C1 segment of cervical spinal cord (tissue), 14 donors: ENCODE data around the gene LAX1.
"Not testable (repeated sequence)": the region's sequence is repeated elsewhere in the genome, so short reads cannot be mapped to it uniquely, and the experiment has no call there.

Experiments
- DNase-seq, 14 donors: peaks; one replicate each; lab custom pipeline; 2025; lab: John Stamatoyannopoulos, UW

The LAX1 gene, protein sequence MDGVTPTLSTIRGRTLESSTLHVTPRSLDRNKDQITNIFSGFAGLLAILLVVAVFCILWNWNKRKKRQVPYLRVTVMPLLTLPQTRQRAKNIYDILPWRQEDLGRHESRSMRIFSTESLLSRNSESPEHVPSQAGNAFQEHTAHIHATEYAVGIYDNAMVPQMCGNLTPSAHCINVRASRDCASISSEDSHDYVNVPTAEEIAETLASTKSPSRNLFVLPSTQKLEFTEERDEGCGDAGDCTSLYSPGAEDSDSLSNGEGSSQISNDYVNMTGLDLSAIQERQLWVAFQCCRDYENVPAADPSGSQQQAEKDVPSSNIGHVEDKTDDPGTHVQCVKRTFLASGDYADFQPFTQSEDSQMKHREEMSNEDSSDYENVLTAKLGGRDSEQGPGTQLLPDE

DNA sequence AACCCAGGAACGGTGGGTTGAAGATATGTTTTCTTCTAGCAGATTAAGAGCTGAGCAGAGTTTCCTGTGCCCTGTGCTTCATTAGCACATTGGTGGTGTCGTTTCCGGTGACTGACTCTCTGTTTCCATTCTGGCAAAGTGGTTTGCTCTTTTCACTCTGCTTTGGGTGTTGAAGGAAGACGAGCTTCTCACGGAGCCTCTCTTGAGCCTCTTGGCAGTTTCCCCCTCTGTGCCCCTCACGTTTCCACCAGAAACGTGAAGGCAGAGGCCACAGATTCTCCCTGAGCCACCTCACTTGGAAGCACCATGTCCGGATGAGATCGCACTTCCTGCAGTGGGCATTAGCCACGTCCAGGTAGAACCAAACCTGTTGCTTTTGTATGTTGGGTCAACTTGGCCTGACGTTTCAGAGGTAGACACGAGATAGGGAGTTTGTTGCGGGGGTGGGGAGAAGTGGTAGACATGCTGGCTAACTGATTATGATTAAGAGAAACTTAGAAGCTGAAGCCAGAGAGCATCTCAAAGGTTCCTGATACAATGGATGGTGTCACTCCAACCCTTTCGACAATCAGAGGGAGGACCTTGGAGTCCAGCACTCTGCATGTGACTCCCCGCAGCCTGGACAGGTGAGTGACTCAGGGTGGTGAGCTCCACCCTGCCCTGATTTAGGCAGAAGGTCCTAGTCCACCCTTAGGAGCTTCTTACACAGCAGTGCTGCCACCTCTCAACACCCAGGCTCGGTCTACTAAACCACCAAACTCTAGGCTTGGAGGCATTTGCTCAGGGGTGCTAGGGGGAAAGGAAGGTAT is at the start of gene LAX1:
Gene LAX1, plus strand, starts transcription at position 155 of the 809 bp plus-strand sequence. Its CDS starts 383 bp downstream, at position 538.
- no peak for DNase-seq

DNA sequence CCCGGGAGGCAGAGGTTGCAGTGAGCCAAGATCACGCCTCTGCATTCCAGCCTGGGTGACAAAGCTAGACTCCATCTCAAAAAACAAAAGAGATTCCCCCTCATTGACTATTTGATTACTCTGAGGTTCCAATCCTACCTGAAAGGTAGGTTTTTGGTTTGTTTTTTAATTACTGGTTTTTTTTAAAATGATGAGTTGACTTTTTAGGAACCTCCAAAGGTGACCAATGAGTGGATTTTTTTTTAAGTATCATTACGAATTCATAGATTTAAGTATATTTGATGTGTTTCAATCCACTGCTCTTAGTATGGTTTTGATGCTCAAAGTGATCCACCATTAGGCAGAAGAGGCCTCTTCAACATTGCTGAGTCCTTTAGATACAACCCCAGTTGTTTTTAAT is 47.9 kb upstream of the LAX1 start:
- DNase-seq, result no peak

GRCh38 chr1:203720242-203720641 is 44.7 kb upstream of the LAX1 start:
- DNase-seq, result no peak

DNA sequence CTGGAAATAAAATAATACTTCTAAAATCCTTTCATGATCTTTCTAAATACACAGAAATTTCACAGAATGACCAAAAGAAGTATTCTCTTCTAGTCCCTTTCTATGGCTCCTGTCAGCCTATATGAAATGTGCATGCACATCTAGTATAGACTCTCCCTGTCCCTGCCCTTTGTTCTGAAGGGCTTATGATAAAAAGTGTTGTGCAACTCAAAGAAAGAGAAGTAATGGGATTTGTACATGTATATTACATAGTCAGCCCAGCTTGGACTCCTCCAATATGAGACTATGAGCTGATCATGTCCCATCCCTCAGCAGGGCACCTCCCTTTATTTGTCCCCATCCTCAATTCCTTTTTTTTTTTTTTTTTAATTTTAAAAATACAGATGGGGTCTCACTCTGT is 42.1 kb upstream of the LAX1 start:
- DNase-seq, result no peak

GRCh38 chr1:203726417-203726867 is 38.5 kb upstream of the LAX1 start:
- no peak for DNase-seq

DNA sequence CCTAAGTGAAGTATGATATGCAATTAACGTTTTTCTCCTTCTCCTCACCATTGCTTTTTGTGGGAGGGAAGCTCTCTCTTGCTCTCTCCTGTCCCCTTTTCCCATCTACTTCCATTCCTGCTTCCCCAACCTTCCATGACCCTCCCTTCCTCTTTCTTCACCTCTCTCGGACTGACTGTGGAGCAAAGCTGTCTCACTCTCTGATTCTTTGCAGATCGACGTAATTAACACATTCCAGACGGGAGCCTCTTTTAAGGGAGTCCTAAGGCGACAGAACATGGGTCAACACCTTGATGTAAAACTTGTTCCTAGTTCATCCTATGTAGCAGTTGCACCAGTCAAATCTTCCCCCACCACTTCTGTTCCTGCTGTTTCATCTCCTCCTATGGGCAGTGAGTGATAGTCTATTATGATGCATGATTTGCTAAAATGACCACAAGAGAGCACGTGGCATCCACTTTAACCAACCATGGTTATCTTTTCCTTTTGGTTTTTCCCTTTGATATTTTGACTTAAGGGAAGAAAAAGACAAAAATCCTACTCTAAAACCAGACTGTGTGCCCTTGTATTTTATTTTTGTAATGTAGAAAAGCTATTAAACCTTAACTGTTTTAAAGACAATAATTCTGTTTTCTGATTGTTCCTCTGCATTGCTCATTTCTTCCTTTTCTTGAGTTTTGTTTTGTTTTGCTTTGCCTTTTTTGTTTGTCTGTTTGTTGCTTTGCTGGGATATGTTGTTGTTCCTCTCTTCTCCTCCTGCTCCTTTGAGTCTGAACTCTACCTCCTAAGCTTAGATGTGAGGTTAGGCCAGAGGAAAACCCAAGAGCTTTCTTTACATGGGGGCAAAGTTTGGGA is 31.7 kb upstream of the LAX1 start:
- no peak for DNase-seq

DNA sequence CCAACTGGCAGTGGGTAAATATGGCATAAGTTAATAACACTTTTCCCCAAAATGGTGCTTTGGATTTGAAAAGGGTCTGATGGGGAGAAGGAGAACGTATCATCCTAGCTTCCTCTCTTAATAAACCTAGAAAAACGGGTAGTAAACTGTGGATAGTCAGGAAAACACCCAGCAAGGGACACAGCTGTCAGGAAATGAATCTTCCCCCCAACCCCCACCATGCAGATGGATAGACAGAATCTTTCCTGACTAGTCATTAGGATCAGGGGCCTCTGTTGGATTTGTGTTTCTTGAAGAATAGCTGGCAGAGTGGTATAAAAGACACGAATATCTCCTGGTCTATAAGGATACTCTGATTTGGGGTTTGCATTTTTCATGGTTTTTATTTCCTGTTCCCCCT is 22.5 kb upstream of the LAX1 start:
- no peak for DNase-seq

DNA sequence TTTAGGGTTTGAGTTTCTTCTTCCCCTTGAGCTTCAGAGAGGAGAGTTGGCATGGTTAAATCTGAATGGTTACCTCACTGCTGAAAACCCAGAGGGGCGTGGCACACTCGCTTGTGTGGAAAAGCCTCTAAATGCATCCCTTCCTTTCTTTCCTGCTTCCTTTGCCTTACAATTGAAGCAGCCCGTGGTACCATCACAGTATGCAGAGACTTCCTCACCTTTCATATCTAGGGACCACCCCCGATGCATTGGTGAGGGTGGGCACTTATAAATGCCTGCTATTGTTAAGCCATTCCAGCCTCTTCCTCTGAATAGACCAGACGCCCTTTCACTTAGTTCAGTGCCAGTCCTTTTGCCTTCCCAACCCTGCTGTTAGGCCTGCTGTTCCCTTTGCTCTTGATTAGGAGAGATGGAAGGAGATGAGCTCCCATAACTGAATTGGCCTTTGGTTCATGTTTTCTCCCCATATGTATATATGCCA is 21.9 kb upstream of the LAX1 start:
- DNase-seq, result peak in 2 of 14 donors; percentile 3 to 79

DNA sequence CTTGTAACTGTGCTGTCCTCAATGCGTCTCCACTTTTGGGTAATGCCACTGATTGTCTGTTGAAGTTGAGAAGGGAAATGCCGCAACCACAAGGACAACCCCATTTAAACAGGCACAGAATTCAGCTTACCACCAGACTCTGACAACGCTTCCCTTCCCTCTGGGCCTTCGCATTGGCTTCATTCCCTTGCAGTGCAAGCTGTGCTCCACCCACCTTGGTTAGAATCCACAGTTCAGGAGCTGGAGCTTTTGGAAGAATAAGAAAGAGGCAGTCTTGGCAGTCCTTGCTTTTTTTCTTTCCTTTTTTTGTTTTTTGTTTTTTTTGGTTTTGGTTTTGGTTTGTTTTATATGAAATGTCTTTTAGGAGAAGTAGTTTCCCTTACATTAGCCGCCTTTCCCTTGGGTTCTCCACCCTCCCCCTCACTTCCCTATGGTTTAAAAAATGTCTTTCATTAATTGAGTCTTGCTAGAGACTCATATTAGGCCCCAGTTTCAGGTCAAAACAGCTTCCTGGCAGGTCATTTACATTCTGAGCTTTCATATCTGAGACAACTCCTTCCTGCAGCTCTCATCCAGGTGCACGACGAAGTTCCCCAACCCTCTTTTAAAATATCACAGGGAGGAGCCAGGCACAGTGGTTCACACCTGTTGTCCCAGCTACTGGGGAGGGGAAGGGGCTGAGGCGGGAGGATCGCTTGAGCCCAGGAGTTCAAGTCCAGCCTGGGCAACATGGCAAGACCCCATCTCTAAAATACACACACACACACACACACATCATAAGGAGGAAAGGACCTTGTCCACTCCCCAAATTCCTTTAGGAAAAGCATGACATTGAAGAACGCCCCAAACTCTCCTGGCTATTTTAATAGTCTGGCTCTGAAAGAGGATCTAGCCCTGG is 20.7 kb upstream of the LAX1 start:
- peak in 7 of 14 donors; percentile 3 to 84 (median 18) for DNase-seq

- no peak for DNase-seq
These were observed 18.7 kb upstream of the LAX1 start for GRCh38 chr1:203746281-203746680.

DNA sequence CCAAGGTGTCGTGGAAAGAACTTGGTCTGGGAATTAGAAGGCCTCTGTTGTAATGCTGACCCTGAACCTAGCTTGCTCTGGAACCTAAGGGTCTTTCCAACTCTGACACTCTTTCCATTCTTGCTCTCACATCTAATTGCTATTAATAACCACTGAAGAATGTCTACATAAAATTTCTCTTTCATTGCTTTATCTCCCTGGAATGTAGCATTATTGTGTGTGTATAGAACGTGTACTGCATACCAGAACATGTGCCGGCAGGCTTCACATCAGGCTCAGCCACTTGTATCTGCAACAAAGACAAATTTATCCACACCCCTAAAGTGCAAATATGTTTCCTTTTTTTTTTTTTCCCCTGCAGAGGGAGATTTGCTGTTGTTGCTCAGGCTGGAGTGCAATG is 13.9 kb upstream of the LAX1 start:
- DNase-seq, result no peak

- not testable (repeated sequence) for DNase-seq
These were observed 13.2 kb upstream of the LAX1 start for GRCh38 chr1:203751618-203752361.

- no peak for DNase-seq
These were observed 10.5 kb upstream of the LAX1 start for GRCh38 chr1:203754455-203754864.

- no peak for DNase-seq
These were observed 8.9 kb upstream of the LAX1 start for GRCh38 chr1:203756036-203756435.

- not testable (repeated sequence) for DNase-seq
These were observed 6.2 kb upstream of the LAX1 start for GRCh38 chr1:203758749-203759148.

- DNase-seq, result no peak
These were observed 4.5 kb upstream of the LAX1 start for GRCh38 chr1:203760506-203760905.

- DNase-seq, result not testable (repeated sequence)
These were observed 3.0 kb upstream of the LAX1 start for GRCh38 chr1:203761958-203762357.

DNA sequence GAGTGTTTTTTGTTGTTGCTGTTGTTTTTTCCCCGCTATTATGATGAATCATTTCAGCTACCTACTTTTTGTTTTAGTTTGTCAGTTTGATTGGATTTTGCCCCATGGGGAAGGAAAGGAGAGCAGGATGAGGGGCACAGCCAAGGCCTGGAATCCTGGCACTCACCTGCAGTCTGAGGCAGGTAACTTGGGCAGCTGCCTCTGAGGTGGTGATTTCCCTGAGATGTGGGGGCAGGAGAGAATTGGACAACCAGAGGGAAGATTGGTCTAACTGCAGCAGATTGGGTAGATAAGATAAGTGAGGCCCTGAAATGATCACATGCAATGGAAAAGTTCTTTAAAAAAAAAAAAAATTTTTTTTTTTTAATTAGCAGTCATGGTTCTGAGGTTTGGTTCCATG is 1.5 kb upstream of the LAX1 start:
- no peak for DNase-seq

DNA sequence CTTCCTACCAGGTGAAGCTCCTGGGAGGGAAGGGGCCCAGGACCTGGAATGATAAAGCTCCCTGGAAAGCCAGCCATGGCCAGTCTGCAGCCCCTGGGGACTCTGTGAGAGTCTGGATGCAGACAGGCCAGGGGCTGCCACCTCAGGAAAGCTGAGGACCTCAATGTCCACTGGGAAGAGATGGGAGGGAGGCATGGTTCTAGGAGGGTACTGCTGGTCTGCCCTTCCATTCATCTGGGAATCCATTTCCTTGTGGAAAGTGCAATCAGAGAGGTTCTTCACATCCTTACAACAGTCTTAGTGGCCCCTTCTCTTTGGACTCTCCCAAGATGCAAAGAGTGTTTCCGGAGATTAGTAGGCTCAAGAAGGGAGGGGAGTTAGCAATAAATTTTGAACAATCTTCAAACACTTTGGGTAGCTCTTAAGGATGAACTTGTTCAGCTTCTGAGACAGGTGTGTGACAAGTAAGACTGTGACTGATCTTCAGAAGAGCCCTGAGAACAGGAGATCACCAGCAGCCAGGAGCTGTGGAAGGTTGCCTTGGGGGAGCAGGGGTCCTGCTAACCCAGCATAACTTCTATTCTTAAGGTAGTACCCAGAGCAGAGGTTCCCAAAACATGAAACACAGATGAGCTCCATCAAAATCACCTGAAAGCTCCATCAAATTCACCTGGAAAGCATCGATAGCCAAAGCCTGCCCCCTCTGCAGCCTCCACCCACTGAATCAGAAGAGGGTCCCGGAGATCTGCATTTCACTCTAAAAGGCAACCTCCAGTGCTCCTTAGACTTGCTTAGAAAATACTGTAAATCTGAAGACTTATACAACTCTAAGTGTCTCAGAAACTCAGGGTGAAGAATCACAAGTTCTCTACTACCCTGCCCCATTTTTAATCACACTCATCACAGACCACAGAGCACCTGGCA is 616 bp upstream of the LAX1 start:
- no peak for DNase-seq
